ENCODE results near the gene CDH4.

DNA sequence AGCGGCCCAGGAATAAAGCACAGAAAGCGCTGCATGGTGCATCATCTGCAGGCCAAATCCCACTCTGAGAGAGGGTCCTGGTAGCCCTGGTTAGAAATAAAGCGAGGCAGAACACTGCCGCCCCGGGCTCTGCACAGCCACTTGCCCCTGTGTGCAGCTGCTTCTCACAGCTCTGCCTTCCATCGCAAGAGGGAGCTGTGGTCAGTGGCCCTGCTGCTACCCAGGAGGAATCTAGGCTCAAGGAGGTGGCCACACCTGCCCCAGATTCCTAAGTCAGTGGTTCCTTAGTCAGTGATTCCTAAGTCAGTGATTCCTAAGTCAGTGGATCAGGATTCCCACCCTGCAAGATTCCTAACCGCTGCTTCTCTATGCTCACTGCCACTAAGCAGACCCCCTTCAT is 8.8 kb downstream of the CDH4 start:
- no peak for TF ChIP-seq POLR2A (IDR thresholded peaks at IDR 0.05)
- TF ChIP-seq CTCF (IDR thresholded peaks at IDR 0.05), result no peak
- TF ChIP-seq POLR2AphosphoS5 (IDR thresholded peaks at IDR 0.05), result no peak

Measured in sigmoid colon (tissue), 4 donors.